ENCODE measurements around the gene ATP5PD.

ATP5PD gene

GRCh38 chr17:75046407-75047289 lies at the start of gene ATP5PD, which contains the start of gene KCTD2:
ATP5PD (minus strand) TSS chr17:75046969; CDS start chr17:75042650, 4,319 bp downstream.
KCTD2 (plus strand) TSS chr17:75047225; CDS start chr17:75047251, 26 bp downstream.
- DNase-seq (ENCODE audit: low spot score), result peak; percentile 96

DNA sequence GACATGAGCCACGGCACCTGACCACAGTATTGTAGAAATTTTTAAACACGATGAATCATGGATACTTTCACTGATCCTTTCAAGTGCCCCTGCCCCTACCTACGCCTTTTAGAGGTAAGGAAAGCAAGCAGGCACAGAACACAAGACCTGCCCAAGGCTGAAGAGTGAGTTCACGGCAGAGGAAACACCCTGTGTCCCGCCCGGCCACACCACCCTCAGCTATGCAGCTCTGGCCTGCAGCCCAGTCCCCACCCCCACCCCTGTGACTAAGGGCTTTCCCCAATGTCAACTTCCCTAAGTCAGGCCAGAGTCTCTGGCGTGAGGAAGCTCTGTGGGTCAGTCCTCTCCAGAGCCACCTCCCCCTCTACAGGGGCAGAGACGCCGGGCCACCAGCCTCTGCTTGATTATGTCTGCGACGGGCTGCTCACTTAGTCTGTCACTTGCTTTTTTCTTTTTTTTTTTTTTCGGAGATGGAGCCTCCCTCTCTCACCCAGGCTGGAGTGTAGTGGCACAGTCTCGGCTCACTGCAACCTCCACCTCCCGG lies 49.4 kb upstream of the ATP5PD start:
- no peak for DNase-seq (ENCODE audit: low spot score)

DNA sequence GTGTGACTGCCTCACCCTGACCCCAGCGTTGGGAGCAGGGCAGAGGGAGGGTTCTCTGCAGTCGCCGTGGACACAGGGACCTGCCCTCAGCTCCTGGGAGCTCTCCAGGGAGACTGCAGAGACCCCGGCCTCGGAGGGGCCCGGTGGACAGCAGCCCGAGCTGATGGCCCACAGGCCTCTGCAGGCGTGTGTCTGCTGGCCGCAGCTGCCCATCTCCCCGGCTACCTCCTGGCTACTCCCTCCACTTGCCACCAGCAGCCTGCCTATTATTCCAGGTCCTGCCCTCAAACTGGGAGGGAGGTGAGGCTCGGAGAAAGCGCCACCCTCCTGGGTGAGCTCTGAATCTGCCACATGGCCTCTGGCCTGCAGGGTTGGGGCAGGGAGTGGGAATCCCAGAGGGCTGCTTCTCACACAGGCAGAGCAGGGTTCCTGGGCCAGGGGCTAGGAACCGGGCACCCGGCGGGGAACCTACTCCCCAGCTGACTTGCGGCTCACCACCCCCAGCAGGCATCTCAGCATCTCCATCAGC lies 48.2 kb upstream of the ATP5PD start:
- DNase-seq (ENCODE audit: low spot score), result no peak

- DNase-seq (ENCODE audit: low spot score), result no peak
Measured at GRCh38 chr17:75093548-75094158, 46.9 kb upstream of the ATP5PD start.

- no peak for DNase-seq (ENCODE audit: low spot score)
Measured at GRCh38 chr17:75091855-75092327, 45.1 kb upstream of the ATP5PD start.

GRCh38 chr17:75090871-75091854 lies 44.4 kb upstream of the ATP5PD start:
- DNase-seq (ENCODE audit: low spot score), result no peak

- DNase-seq (ENCODE audit: low spot score), result no peak
Measured at GRCh38 chr17:75088465-75089417, 42.0 kb upstream of the ATP5PD start.

- peak; percentile 40 for DNase-seq (ENCODE audit: low spot score)
Measured at GRCh38 chr17:75087558-75088453, 41.0 kb upstream of the ATP5PD start, which contains the start of gene SLC16A5. SLC16A5 (plus strand) TSS chr17:75087954; CDS start chr17:75093637, 5,683 bp downstream.

DNA sequence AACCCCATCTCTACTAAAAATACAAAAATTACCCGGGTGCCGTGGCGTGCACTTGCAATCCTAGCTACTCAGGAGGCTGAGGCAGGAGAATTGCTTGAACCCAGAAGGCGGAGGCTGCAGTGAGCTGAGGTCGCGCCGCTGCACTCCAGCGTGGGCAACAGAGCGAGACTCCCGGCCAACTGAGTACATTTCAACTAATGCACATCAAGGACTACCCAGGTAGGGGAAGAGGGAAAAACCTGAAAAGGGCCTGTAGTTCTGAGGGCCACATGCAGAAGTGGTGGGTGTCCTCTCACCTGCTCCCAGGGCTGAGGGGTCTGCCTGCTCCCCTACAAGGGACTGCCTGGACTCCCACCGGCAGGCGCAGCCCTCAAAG lies 40.4 kb upstream of the ATP5PD start:
- no peak for DNase-seq (ENCODE audit: low spot score)

DNA sequence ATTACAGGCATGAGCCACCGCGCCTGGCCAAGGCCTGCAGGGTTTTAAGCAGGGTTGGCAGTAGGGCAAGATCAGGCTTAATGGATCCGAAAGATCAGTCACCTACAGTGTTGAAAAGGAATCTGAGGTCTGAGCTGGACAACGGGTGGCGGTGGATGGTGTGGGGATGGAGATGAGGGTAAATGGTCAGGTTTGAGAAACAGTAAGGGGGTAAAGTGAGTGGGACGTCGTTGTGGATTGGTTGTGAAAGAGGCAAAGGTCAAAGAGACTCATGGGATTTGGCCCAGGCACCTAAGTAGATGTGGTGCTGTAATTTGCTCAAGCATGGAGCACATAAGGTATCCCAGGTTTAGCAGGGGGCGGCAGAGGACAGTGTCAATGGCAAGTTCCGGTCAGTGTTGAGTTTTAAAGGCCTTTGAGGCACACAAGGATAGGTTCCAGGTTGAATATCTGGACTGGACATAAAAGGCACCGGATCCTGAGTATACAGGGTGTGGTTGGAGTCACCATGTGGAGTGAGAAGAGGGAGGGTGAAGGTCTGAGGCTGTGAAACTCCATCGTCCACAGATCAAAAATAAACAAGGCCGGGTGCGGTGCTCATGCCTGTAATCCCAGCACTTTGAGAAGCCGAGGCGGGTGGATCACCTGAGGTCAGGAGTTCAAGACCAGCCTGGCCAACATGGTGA lies 39.9 kb upstream of the ATP5PD start:
- DNase-seq (ENCODE audit: low spot score), result no peak

- DNase-seq (ENCODE audit: low spot score), result no peak
Measured at GRCh38 chr17:75084039-75084660, 37.4 kb upstream of the ATP5PD start.

- DNase-seq (ENCODE audit: low spot score), result no peak
Measured at GRCh38 chr17:75082683-75083082, 35.9 kb upstream of the ATP5PD start.

DNA sequence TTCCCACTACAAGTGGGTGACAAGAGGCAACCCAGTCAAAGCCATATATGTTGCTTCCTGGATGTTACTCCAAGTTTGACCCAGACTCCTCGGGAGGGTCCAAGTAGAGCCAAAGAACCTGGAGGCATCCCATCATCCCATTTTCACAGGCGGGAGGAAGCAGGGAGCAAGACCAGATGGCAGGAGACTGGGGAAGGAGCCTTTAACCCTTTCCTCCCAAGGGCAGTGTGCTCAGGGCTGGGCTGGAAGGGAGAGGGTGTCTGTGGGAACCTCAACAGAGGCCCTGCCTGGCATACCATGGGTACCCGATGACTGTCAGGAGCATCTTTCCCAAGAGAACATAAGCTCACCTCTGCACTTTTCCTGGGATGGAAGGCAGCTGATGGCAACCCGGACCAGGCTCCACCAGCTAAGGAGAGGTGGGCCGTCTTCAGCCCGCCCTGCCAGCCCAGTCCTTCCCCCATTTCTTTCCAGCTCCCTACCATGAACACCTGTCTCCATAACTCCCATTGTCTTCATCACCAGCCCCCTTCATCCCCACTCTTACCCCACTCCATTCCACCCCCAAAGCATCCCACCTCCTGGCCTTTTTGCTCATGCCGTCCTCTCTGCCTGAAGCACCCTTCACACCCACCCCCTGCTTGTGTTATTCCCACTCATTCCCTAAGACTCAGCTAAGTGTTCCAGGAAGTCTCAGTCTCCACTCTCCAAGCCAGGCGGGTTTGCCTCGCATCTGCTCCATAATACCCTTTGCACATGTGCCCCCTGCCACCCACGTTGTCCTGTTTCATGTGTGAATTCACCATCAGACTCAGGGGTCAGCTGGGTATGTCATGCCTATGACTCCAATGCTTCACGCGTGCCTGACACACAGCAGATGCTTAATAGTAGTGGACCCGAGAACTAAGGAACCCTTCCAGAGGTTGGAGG lies 35.1 kb upstream of the ATP5PD start:
- no peak for DNase-seq (ENCODE audit: low spot score)

- no peak for DNase-seq (ENCODE audit: low spot score)
Measured at GRCh38 chr17:75079023-75079373, 32.2 kb upstream of the ATP5PD start.

GRCh38 chr17:75078284-75079022 lies 31.7 kb upstream of the ATP5PD start:
- no peak for DNase-seq (ENCODE audit: low spot score)

Measured in CD4-positive, alpha-beta T cell treated with Interleukin-2 at 100 ng/mL for 4 hours (primary cell).